Erythroblast (primary cell): ENCODE results near the gene EZH2.

Source experiments
- GATA1 ChIP-seq: IDR thresholded peaks from 2 replicates; pipeline ENCODE4 v1.6.1; 2011; ENCODE audit warnings: low read depth, mild to moderate bottlenecking, control low read depth, low read length, moderate library complexity
- POLR2A ChIP-seq: IDR thresholded peaks from 2 replicates; pipeline ENCODE4 v1.6.1; 2011; ENCODE audit warnings: mild to moderate bottlenecking, low read length

GRCh38 chr7:148796841-148797240, 87.2 kb downstream of the EZH2 start:
- TF ChIP-seq POLR2A (no peak), GATA1 (no peak)
